ENCODE results near the gene ZRANB1. TPM values are rescaled to one million over a fixed set of nuclear protein-coding genes. Genes with fewer than 3 reads are reported as not detected.

The ZRANB1 gene
- total and polyA plus RNA-seq, 2 of the 4 experiments (the other 2 are of a cell fraction): 11.2 to 24.7 TPM

GRCh38 chr10:124949543-124949942, 7.6 kb downstream of the ZRANB1 start:
- Histone ChIP-seq H3K27me3 (ENCODE audit: control insufficient read depth, insufficient read depth, low read length) (no peaks in the 10 kb centered on the region), H3K4me1 (ENCODE audit: control insufficient read depth, insufficient read depth, low read length) (peaks cover 8% of the 10 kb centered on the region), H2AK9ac (replicated peaks; ENCODE audit: low read depth, low read length, poor library complexity) (no peak overlapping the region), H2AK5ac (ENCODE audit: low read depth, low read length) (no peak overlapping the region), H2BK20ac (ENCODE audit: low read depth, low read length) (no peak overlapping the region), H3K36me3 (ENCODE audit: control insufficient read depth, insufficient read depth, low read length) (peaks cover 18% of the 10 kb centered on the region), H2BK15ac (ENCODE audit: low read depth, low read length) (no peak overlapping the region), H3K4me2 (ENCODE audit: low read depth, low read length) (no peak overlapping the region), H3K9me1 (ENCODE audit: insufficient read depth, low read length) (peaks cover 15% of the 10 kb centered on the region), H3K9me3 (ENCODE audit: control insufficient read depth, insufficient read depth, low read length) (no peaks in the 10 kb centered on the region), H3K79me1 (ENCODE audit: low read depth in 1 of 2, low read length in 2 of 2) (peaks cover 20 to 82% of the 10 kb centered on the region in 2 experiments), H4K91ac (ENCODE audit: insufficient read depth, low read depth, low read length) (no peak overlapping the region), H4K8ac (ENCODE audit: low read depth in 2 of 2, low read length in 2 of 2) (no peak overlapping the region), H3K4me3 (ENCODE audit: insufficient read depth, low read depth, low read length) (no peak overlapping the region), H3K4ac (ENCODE audit: low read depth, low read length) (no peak overlapping the region), H2BK120ac (ENCODE audit: low read depth, low read length) (no peak overlapping the region), H3K23ac (ENCODE audit: low read depth, low read length) (no peak overlapping the region), H3K27ac (ENCODE audit: insufficient read depth, low read length) (no peak overlapping the region; the same call in 1 of the 2 replicates), H2AFZ (replicated peaks; ENCODE audit: low read length, poor library complexity) (no peak overlapping the region), H2BK5ac (ENCODE audit: low read depth, low read length, poor library complexity, severe bottlenecking) (no peak overlapping the region), H3K14ac (replicated peaks; ENCODE audit: low read depth, low read length) (no peak overlapping the region), H4K20me1 (ENCODE audit: insufficient read depth, low read length) (peaks cover 63% of the 10 kb centered on the region; the same call in 1 of the 2 replicates), H3K56ac (ENCODE audit: extremely low read depth, insufficient read depth, low read length) (no peak overlapping the region), H3K9ac (ENCODE audit: low read depth, low read length) (no peak overlapping the region), H4K5ac (ENCODE audit: low read depth, low read length) (no peak overlapping the region), H3K18ac (ENCODE audit: low read depth, low read length) (no peak overlapping the region)
- intact Hi-C loops (cut with micrococcal nuclease): no loop called here
- in situ Hi-C loops (cut with MboI; ENCODE audit: low sequenced_read_pairs): no loop called here
- POLR2A ChIA-PET (ENCODE audit: unreplicated experiment): no interaction called here
- DNase-seq (peak; percentile 26), ATAC-seq (ENCODE audit: low read depth) (peak; percentile 50)
- peak; percentile 38; the same call in 1 of the 2 replicates for TF ChIP-seq CEBPB (IDR thresholded peaks at IDR 0.05; ENCODE audit: low read depth, low read length)
- TF ChIP-seq POLR2A (IDR thresholded peaks at IDR 0.05; ENCODE audit: low read depth, low read length): no peak
- TF ChIP-seq RAD21 (IDR thresholded peaks at IDR 0.05; ENCODE audit: low read length): no peak
- no TSS peak for BruUV-seq (replicated peaks)
- dilution Hi-C loops (cut with HindIII; ENCODE audit: low sequenced_read_pairs, unreplicated experiment): no loop called here
- 92% methylated on average over 2 of the region's 5 CpGs; no CpG with 5 or more reads in 1 of the 2 experiments for WGBS, 2 experiments (ENCODE audit: extremely low coverage in 2 of 2, insufficient read length in 1 of 2)
- CTCF ChIA-PET: interaction anchor here (0.6 to 1.2 kb wide), 3 partner anchors 10 to 231 kb away, joined by 3 read pairs; no protein-coding TSS in a partner anchor

Measured in IMR-90 (cell line).